HT-29 (cell line): ENCODE data around the gene PNMA5. TPM values are rescaled to one million over a fixed set of nuclear protein-coding genes. Genes with fewer than 3 reads are reported as not detected.
"Not testable (repeated sequence)": the region's sequence is repeated elsewhere in the genome, so short reads cannot be mapped to it uniquely, and the experiment has no call there.

ENCODE experiments used
- DNase-seq: peaks from one replicate; pipeline ENCODE4 v3.0.0-alpha.2; 2015; ENCODE audit warnings: low spot score
- total RNA-seq: library from RNA; depleted of rRNA; stranded (reverse); fragments of >200 nt; shearing (Covaris generic); gene quantifications from 2 replicates; pipeline ENCODE4 v1.2.3, GENCODE V29; 2014; rRNA removed

The PNMA5 gene
- 0.10 and 0.37 TPM in 2 replicates for total RNA-seq

DNA sequence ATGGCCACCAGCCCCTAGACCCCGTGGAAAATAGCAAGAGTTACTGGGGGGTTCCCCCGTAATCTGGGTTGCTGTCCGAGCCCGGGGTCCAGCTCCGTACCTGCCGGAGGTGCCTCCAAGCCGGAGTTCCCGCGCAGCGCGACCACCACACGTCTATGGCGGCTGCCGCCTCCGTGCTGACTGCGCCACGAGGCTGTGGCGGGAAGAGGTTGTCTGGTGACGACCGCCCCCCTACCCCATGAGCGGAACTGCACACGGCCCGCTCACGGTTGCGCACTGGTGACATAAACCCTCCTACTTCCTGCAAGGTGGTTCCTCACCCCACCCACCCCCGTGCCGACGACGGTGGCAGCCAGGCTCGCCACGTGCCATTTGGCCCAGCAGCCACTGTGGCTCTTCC, at the start of gene PNMA5:
Gene PNMA5 (minus strand): TSS at position 184 of the 400 bp plus-strand sequence. CDS start 2,518 bp downstream, outside the sequence.
- DNase-seq = no peak

DNA sequence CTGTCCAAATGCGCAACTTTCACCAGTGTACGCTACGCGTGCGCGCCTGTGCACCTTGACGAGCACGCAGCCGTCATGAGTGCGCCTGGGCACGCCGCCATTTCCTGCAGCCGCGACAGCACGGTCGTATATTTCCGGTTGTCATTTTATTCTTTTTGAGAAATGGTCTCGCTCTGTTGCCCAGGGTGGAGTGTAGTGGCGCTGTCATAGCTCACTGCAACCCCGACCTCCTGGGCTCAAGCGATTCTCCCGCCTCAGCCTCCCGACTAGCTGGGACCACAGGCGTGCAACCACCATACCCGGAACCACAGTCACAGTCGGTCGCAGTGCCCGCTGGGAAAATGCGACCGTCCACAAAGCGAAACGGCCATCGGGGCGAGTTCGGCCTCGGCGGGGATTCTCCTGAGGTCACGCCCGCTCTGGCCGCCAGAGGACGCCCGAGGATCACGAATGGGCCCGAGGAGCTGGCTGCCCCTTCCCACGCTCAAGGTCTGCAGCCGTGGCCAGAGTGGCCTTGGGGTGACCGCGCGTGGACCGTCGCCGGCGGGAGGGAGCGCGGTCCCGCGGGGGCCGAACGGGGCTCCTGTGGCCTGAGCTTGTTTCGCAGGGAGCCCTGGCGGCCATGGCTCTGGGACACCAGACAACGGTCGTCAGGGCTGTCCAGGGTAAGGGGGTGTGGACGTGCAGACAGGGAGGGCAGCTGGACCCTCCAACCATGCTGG, 38.6 kb upstream of the PNMA5 start:
- DNase-seq = peak; percentile 57

DNA sequence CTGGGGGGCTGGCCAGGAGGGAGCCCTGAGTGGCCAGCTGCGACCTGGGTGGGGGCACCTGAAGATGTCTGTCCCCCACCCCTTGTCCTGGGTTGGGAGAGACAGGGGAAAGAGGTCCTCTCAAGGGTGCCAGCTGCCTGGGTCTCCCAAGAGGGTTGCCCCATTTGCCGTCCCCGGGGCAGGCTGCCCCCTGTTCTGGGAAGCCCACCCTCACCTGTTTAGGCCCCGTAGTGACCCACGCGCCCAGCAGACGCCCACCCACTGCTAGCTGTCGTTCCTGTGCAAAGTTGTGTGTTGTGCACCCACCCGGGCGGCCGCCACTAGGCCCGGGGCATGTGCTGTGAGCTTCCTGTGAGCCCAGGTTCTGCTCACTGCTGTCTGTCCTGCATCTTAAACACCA, 36.9 kb upstream of the PNMA5 start:
- no peak for DNase-seq

DNA sequence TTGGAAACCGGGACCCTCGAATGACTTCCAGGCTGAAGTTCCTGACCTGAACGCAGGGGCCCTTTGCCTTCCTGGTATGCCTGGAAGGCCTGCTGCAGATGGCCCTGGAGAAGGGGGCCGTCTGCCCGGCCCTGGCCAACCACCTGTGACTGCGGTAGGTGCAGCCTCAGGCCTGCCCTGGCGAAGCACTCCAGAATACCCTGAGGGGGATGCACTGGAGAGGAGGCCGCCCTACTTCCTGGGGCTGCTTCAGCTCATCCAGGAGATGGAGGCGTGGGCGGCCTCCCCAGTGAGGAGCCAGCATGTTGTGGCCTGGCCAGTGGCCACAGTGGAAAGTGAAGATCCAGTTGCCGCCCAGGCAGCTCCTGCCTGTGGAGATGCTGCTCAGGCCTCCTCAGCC, 36.0 kb upstream of the PNMA5 start:
- no peak for DNase-seq

DNA sequence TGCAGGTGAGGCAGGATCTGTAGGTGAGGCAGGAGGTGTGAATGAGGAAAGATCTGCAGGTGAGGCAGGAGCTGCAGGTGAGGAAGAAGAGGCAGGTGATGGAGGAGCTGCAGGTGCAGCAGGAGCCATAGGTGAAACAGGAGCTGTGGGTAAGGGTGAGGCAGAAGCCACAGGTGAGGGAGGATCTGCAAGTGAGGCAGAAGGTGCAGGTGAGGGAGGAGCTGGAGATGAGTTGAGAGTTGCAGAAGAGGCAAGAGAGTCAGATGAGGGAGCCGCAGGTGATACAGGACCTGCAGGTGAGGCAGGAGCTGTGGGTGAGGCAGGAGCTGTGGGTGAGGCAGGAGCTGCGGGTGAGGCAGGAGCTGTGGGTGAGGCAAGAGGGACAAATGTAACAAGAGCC, 35.2 kb upstream of the PNMA5 start:
- no peak for DNase-seq

DNA sequence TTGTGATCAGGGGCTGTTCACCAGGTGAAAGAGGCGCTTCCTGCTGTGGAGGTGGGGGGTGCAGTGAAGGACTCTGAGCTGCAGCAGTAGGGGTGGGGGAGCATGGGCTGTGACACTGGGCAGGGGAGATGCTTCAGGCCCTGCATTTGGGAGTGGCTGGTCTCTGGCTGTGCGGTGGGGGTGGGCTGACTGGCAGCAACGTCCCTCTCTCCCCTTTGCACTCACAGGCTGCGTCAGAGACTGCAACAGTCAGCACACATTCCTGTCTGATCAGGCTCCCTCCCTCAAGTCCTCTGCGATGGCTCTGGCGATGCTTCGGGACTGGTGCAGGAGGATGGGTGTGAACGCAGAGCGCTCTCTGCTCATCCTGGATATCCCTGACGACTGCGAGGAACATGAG, 34.6 kb upstream of the PNMA5 start:
- DNase-seq = not testable (repeated sequence)

DNA sequence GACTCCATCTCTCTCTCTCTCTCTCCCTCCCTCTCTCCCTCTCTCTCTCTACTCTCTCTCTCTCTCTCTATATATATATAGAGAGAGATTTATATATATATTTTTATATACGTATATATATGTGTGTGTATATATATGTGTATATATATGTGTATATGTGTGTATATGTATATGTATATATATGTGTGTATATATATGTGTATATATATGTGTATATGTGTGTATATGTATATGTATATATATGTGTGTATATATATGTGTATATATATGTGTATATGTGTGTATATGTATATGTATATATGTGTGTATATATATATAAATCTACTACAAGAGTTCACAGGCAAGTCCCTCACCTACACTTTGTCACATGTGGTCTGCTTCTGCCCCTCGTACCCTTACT, 32.6 kb upstream of the PNMA5 start:
- not testable (repeated sequence) for DNase-seq

DNA sequence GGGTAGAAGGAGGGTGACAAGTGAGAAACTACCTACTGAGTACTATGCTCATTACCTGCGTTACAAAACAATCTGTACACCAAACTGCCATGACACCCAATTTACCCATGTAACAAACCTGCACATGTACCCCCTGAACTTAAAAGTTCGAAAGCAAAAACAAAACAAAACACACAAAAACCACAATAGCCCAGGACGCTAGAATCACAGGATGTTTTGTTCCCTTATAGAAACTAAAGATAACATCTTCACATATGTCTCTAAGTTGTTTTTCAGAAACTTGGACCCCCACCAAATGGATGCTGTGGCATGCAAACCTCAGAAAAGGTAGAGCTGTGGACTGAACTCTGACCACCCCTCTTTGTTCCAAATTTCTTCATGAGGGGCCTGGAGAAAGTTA, 25.2 kb upstream of the PNMA5 start:
- DNase-seq = no peak

DNA sequence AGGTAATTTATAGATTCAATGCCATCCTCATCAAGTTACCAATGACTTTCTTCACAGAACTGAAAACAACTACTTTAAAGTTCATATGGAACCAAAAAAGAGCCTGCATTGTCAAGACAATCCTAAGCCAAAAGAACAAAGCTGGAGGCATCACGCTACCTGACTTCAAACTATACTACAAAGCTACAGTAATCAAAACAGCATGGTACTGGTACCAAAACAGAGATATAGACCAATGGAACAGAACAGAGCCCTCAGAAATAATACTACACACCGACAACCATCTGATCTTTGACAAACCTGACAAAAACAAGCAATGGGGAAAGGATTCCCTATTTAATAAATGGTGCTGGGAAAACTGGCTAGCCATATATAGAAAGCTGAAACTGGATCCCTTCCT, 23.3 kb upstream of the PNMA5 start:
- DNase-seq = not testable (repeated sequence)

DNA sequence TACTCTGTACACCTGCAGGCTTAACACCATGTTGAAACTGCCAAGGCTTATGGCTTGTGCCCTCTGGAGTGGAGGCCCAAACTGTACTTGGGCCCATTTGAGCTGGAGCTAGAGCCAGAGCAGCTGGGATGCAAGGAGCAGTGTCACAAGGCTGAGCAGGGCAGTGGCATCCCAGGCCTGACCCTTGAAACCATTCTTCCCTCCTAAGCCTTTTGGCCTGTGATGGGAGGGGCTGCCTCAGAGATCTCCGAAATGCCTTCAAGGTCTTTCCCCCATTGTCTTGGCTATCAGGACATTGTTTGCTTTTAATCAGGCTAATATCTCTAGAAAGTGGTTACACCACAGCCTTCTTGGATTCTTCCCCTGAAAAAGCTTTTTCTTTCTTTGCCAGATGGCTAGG, 10.9 kb upstream of the PNMA5 start:
- no peak for DNase-seq

DNA sequence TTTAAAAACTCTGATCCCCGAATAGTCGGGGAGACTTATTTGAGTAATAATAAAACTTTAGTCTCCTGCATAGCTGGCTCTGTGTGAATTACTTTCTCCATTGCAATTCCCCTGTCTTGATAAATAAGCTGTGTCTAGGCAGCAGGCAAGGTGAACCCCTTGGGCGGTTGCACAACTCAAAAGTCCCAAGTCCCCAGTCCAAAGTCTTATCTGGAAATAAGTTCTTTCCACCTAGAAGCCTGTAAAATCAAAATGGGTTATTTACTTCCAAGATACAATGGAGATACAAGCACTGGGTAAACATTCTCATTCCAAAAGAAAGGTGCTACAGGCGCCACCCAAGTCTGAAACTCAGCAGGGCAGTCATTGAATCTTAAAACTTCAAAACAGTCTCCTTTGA, 10.1 kb upstream of the PNMA5 start:
- DNase-seq = no peak

DNA sequence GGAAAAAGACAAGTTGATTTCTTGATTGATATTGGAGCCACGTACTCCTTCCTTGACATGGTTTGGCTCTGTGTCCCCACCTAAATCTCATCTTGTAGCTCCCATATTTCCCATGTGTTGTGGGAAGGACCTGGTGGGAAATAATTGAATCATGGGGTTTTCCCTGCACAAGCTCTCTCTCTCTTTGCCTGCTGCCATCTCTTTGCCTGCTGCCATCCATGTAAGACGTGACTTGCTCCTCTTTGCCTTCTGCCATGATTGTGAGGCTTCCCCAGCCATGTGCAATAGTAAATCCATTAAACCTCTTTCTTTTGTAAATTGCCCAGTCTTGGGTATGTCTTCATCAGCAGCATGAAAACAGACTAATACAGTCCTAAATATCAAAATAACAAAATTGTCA, 8.3 kb upstream of the PNMA5 start:
- DNase-seq = not testable (repeated sequence)

DNA sequence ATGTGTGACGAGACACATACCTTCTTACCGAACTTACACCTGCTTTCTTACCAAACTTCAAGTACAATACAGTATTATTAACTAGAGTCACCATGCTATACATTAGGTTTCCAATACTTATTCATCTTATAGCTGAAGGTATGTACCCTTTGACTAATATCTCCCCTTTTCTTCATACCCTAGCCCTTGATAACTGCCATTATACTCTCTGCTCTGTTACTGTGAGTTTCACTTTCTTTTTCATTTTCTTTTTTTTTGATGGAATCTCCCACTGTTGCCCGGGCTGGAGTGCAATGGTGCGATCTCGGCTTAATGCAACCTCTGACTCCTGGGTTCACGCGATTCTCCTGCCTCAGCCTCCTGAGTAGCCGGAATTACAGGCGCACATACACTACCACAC, 3.4 kb upstream of the PNMA5 start:
- no peak for DNase-seq

DNA sequence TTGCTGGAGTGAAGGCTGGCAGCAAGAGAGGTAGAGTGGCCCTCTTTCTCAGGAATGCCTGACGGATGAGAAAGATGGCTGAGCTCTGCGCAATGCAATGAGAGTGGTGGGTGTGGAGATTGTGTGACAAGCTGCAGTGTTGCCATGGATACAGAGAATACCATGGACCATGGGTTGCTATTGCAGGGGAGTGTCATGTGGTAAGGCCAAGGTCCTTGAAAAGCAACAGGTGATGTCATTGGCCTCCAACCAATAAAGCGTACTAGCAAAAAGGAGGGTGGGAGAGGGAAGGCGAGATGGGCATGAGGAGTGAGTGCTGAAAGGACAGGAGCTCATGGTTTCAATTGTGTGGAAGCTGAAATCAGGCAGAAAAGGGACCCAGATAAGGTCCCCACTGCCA, 1.8 kb downstream of the PNMA5 start:
- DNase-seq = no peak

DNA sequence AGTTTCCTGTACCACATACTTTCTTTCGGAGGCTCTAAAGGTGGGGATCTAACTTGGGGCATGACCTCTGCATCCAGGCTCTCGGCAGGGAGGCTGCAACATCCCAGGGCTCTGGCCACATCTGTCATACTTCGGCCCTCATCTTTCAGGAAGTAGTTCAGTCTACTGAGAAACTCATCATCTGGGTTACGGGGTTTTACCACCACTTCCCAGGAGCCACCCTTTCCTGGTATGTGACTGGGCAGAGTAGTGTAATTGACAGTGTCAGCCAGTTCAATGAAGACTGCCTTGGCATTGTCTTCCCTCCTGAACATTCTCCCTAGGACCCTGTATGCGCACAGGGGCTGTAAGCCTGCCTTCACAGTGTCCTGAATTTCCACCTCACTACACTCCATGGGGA, 2.8 kb downstream of the PNMA5 start:
- DNase-seq = peak; percentile 69

DNA sequence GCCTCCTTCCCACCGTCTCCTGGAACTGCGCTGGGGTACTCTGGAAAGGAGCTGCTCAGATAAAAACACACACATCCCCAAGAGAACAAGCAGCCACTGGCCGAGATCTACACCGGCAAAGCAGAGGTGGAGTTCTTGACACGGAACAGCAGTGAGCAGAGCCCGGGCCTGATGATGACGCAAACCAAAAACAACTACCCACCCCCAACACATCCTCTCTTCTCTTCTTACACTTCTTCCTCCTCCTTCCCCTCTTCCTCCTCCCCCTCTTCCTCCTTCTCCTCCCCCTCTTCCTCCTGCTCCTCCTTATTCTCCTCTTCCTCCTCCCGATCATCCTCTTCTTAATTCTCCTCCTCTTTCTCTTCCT, 4.6 kb downstream of the PNMA5 start:
- no peak for DNase-seq

DNA sequence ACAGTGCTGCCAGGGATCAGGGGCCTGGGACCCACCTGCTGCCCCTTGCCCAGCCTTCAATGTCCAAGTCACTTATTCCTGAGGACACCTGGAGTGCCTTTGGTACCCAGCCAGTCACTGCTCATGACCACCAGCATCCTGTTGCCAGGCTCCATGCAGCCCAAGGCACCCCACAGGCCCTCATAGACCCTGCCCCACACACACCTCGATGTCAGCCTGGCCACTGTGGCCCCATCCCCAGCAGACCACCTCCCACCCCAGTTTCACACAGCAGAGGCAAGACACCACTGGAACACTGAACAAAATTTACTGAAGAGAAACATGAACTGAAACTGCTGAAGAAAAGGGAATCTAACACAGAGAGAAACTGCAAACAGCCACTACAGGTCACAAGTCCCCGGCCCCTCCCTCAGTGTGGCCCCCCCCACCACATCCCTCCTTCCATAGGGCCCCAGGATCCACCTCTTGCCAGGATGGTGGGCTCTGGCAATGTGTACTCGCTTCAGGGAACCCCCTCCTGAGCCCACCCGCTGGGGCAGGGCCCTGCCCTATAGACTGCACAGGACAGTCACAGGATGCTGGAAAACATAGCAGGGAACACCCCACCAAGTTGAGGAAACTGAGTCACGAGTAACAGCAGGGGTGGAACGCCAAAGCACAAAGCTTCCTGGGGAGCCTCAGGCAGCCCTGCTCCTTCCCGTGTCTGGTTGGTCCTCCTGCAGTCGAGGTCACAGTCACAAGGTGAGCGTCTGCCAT, 5.2 kb downstream of the PNMA5 start:
- no peak for DNase-seq

DNA sequence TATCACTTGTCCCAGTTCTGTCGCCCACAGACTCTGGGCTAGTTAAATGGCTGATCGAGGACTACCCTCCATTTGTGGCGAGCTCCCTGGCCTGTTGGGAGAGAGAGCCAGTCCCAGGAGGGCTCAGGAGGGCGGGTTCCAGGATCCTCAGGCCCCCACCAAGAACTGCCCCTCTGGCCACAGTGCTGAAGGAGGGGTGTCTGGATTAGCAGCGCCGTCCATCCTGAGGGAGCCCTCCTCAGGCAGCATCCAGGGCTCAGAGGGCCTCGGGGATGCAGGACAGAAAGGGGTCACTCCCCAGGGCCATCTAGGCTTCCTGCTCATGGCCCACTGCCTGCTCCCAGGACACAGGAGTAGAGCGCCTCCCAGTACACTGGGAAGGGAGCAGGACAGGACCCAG, 6.1 kb downstream of the PNMA5 start:
- DNase-seq = no peak

DNA sequence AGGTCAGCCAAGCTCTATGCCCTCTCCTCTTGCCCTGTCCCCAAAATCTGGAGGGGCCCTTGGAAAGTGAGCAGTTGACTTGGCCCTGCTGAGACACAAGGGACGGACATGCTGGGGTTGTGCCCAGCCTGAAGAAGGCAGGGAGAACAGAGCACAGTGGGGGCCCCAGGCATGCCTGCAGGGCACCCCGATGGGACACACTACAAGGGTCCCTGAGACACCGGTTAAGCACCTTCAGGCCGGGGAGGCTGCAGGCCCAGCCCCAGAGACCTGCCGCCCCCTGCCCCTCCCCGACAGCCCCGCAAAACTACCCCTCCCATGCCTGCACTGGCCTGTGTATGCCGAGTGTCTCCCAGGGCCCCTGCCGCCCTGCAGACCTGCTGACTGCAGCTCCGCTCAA, 6.8 kb downstream of the PNMA5 start:
- DNase-seq = not testable (repeated sequence)

DNA sequence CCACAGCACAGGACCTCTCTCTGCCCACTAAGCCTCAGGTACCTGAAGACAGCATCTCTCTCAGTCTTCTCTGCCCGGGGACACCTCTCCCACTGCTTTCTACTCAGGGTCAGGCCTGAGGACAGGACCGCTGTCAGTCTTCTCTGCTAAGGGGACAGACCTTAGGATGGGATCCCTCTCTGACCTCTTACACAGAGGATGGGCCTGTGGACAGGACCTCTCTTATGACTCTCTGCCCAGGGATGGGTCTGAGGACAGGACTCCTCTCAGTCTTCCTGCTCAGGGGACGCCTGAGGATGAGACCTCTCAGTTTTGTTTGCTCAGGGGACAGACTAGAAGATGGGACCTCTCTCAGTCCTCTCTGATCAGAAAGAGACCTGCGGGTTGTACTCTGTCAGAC, 8.5 kb downstream of the PNMA5 start:
- not testable (repeated sequence) for DNase-seq

DNA sequence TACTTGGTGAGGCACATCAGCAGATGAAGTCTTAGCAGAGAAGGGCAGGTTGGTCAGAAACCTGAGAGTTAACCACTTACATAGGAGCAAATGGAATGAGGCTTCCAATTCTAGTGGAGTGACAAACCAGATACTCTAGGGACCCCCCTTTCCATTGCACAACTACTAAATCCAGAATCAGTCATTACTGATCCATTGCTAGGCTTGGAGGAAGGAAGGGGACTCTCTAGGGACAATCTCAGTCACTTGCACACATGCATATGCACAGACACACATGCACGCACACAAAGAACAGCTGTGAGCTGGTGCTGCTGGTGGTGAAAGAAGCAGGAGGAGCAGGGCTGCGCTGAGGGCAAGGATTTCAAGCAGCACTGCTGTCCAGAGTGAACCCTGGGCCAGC, 25.7 kb downstream of the PNMA5 start:
- no peak for DNase-seq

DNA sequence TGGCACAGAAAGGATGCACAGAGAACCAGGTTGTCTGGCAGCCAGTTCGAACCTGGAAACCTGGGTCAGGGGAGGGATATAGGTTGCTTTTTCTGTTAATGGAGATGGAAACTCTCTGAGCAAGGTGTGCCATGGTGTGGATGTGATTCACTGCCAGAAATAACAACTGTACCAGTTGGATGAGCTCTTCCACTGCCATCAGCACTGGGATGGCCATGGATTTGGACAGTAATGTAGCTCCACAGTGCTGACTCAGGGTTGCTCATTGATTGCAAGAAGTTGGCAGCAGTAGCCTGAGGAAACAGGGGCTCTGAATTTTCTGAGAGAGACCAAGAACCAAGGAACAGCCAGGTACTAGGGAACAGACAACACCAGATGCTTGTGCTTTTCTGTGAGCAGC, 33.8 kb downstream of the PNMA5 start:
- no peak for DNase-seq

DNA sequence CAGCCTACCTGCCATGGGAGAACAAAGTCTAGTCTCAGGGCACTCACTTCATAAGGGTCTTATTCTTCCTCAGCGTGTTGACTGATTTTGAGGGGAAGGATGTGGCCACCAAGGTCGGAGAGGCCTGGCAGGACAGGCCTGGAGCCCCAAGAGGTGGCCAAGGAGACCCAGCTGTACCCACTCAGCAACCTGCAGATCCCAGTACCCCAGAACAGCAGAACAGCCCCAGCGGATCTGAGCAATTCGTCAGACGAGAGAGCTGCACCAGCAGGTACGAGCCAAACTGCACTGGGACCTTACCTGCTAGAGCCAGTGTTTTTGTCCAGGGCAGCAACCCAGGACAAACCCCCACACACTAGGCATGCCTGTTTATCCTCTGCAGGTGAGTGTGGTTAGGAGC, 34.3 kb downstream of the PNMA5 start:
- DNase-seq = no peak
